Endodermal cell (in vitro differentiated cells): ENCODE results near the gene FAIM2. TPM values are rescaled to one million over a fixed set of nuclear protein-coding genes. Genes with fewer than 3 reads are reported as not detected.

ENCODE experiments used
- DNase-seq: peaks from one replicate; pipeline ENCODE4 v3.0.0-alpha.2; 2017
- H3K27ac ChIP-seq: 2 replicates; pipeline ENCODE4 v1.5.1; 2013; ENCODE audit warnings: mild to moderate bottlenecking, low read depth, low read length, moderate library complexity
- H3K27me3 ChIP-seq: 2 replicates; pipeline ENCODE4 v1.6.1; 2013; ENCODE audit warnings: mild to moderate bottlenecking, low read length, moderate library complexity; ENCODE audit not compliant: insufficient read depth, control insufficient read depth, poor library complexity, severe bottlenecking
- H3K36me3 ChIP-seq: 2 replicates; pipeline ENCODE4 v1.7.0; 2013; ENCODE audit warnings: mild to moderate bottlenecking, low read length, moderate library complexity; ENCODE audit not compliant: control insufficient read depth, insufficient read depth
- H3K4me1 ChIP-seq: one replicate; pipeline ENCODE4 v1.7.0; 2013; ENCODE audit warnings: low read length; ENCODE audit not compliant: control insufficient read depth, insufficient read depth
- H3K4me3 ChIP-seq: 2 replicates; pipeline ENCODE4 v1.5.1; 2013; ENCODE audit warnings: mild to moderate bottlenecking, low read length, moderate library complexity
- H3K9ac ChIP-seq: 2 replicates; pipeline ENCODE4 v1.6.1; 2013; ENCODE audit warnings: mild to moderate bottlenecking, low read length, moderate library complexity; ENCODE audit not compliant: poor library complexity, severe bottlenecking; ENCODE audit errors: extremely low read depth
- H3K9me3 ChIP-seq: 2 replicates; pipeline ENCODE4 v1.6.1; 2013; ENCODE audit warnings: mild to moderate bottlenecking, low read length, moderate library complexity; ENCODE audit not compliant: control insufficient read depth
- H3K27ac Mint-ChIP-seq: 2 replicates; pipeline ENCODE4 v1.8.0; 2020; ENCODE audit warnings: mixed read lengths
- H3K27me3 Mint-ChIP-seq: 2 replicates; pipeline ENCODE4 v1.8.0; 2021; ENCODE audit warnings: mild to moderate bottlenecking, mixed read lengths; ENCODE audit not compliant: insufficient read depth
- H3K36me3 Mint-ChIP-seq: 2 replicates; pipeline ENCODE4 v1.8.0; 2020; ENCODE audit warnings: low read depth, mixed read lengths
- H3K4me1 Mint-ChIP-seq: 2 replicates; pipeline ENCODE4 v1.8.0; 2020; ENCODE audit warnings: mixed read lengths
- H3K4me3 Mint-ChIP-seq: 2 replicates; pipeline ENCODE4 v1.8.0; 2020; ENCODE audit warnings: mild to moderate bottlenecking, moderate library complexity, mixed read lengths
- H3K9me3 Mint-ChIP-seq: 2 replicates; pipeline ENCODE4 v1.8.0; 2020; ENCODE audit warnings: mild to moderate bottlenecking, mixed read lengths
- WGBS, 2 experiments: methylation state at CpG; one replicate each; pipeline versions ENCODE4 v1.1.5 to v1.1.7; 2013; ENCODE audit warnings: missing lambda C conversion rate in 2 of 2, mixed read lengths in 1 of 2; ENCODE audit not compliant: insufficient coverage in 1 of 2, insufficient read length in 1 of 2; 5-methylcytosine and 5-hydroxymethylcytosine counted together
- total RNA-seq, 2 donors: library from RNA; stranded (reverse); fragmentation: NEBNext Ultra II Directional in 1 of 2; extraction: Animal tissue kit (Norgen Biotek cat#: 25700) in 1 of 2; gene quantifications; 2 replicates in 1 of 2; 3 replicates in 1 of 2; pipeline ENCODE4 v1.2.1, GENCODE V29; 2021
- TF ChIP-seq, protein P1 (sequence below): fragments of 200-600 bp; sonication (generic); conservative IDR thresholded peaks from 2 replicates; pipeline ENCODE4 v1.5.0; 2021; ENCODE audit warnings: antibody characterized with exemption, mild to moderate bottlenecking

FAIM2 gene
- total RNA-seq, 2 donors from 2014 or later, result not detected

DNA sequence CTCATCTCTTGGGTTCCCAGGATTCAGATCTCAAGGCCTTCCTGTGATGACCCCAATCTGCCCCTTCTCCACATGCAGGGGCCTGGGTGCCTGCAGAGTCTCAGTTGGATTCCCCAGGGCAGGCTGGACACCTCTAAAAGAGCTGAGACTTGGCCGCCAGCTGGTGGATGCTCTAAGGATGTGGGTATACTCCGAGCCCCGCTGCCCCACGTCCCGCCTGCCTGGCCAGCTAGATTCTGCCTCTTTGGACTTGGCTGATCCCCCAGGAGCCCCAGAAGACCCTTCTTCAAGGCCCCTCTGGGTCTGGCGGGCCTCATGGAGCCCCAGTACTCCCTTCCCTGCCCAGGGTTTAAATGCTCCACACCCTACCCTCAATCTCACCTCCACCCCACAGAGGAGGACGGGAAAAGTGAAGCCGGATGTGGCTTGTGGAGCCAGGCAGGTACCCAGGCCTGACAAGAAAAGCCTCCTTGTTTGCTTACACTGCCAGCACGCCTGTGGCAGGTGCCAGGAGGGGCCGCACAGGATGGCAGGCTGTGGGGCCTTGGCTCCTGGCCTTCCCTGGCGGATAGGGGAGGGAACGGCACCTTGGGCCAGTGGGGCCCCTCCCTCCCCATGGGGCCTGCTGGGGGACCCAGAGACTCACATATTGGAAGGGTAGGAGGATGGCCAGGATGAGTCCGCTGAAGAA, 15.1 kb downstream of the FAIM2 start:
- no peak overlapping the region for H3K9ac ChIP-seq
- H3K4me1 ChIP-seq, result peaks cover 4% of the 10 kb centered on the region
- H3K27ac ChIP-seq, result no peak overlapping the region
- Mint-ChIP-seq H3K27ac (no peak overlapping the region), H3K4me3 (no peak overlapping the region), H3K9me3 (no peaks in the 10 kb centered on the region), H3K27me3 (peaks cover 26% of the 10 kb centered on the region), H3K36me3 (no peaks in the 10 kb centered on the region), H3K4me1 (peaks cover 33% of the 10 kb centered on the region)
- peak; percentile 46 for DNase-seq
- H3K4me3 ChIP-seq, result no peak overlapping the region
- H3K36me3 ChIP-seq, result no peaks in the 10 kb centered on the region
- no peaks in the 10 kb centered on the region for H3K27me3 ChIP-seq
- 83 to 94% methylated on average over 7 to 13 of the region's 13 CpGs for WGBS, 2 experiments
- H3K9me3 ChIP-seq, result no peaks in the 10 kb centered on the region
- TF ChIP-seq, protein P1, sequence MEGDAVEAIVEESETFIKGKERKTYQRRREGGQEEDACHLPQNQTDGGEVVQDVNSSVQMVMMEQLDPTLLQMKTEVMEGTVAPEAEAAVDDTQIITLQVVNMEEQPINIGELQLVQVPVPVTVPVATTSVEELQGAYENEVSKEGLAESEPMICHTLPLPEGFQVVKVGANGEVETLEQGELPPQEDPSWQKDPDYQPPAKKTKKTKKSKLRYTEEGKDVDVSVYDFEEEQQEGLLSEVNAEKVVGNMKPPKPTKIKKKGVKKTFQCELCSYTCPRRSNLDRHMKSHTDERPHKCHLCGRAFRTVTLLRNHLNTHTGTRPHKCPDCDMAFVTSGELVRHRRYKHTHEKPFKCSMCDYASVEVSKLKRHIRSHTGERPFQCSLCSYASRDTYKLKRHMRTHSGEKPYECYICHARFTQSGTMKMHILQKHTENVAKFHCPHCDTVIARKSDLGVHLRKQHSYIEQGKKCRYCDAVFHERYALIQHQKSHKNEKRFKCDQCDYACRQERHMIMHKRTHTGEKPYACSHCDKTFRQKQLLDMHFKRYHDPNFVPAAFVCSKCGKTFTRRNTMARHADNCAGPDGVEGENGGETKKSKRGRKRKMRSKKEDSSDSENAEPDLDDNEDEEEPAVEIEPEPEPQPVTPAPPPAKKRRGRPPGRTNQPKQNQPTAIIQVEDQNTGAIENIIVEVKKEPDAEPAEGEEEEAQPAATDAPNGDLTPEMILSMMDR, result no peak

DNA sequence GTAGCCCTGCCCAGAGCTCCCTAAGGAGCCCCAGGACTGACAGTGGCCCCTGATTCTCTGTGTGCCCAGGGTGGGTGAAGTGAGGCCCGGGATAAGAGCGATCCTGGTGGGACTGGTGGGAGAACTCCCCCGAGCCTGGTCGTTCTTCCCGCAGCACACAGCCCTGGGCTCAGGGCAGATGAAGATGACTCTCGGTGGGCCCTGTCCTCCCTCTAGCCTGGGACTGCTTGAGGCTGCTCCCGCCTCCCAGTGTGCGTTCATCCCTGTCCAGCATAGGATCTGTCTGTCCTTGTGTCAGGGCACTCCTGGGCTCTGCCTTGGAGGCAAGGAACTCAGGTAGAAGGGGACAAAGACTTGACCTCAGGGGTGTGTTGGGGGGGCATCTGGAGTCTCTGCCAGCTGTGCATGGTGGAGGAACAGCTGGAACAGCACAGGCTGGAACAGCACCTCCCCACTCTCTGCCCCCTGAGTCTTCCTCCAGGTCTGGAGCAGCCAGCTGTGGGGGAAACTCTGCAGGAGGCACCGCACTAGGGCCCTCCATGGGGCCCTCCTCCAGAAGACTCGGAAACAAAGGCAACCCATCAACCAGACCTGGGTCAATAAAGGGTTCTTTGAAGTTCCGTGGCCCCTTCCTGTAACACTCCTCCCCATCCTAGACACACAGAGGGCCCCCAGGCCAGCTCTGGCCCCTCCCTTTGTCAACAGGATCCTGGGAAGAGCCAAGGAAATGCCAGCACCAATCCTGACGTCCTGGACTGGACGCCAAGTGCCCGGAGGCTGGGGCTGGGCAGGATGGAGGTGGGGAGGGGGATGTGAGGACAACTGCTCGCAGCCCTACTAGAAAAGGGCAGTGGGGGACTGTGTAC, 15.9 kb downstream of the FAIM2 start:
- Mint-ChIP-seq H3K27me3 (peaks cover 23% of the 10 kb centered on the region), H3K4me3 (no peak overlapping the region), H3K27ac (no peak overlapping the region), H3K36me3 (no peaks in the 10 kb centered on the region), H3K4me1 (peaks cover 41% of the 10 kb centered on the region), H3K9me3 (no peaks in the 10 kb centered on the region)
- peak; percentile 58 for DNase-seq
- TF ChIP-seq, protein P1, result no peak
- no peaks in the 10 kb centered on the region for H3K9me3 ChIP-seq
- no peaks in the 10 kb centered on the region for H3K27me3 ChIP-seq
- H3K27ac ChIP-seq, result no peak overlapping the region
- H3K9ac ChIP-seq, result no peak overlapping the region
- no peaks in the 10 kb centered on the region for H3K36me3 ChIP-seq
- 75 to 78% methylated on average over 8 to 15 of the region's 15 CpGs for WGBS, 2 experiments
- H3K4me1 ChIP-seq, result peaks cover 11% of the 10 kb centered on the region
- H3K4me3 ChIP-seq, result no peak overlapping the region

GRCh38 chr12:49887091-49887490, 16.6 kb downstream of the FAIM2 start:
- Mint-ChIP-seq H3K4me3 (no peak overlapping the region), H3K27ac (no peak overlapping the region), H3K36me3 (no peaks in the 10 kb centered on the region), H3K9me3 (no peaks in the 10 kb centered on the region), H3K27me3 (peaks cover 17% of the 10 kb centered on the region), H3K4me1 (peaks cover 44% of the 10 kb centered on the region)
- Histone ChIP-seq H3K27me3 (no peaks in the 10 kb centered on the region), H3K4me3 (no peak overlapping the region), H3K36me3 (no peaks in the 10 kb centered on the region), H3K27ac (no peak overlapping the region), H3K4me1 (peaks cover 17% of the 10 kb centered on the region), H3K9me3 (no peaks in the 10 kb centered on the region), H3K9ac (no peak overlapping the region)
- WGBS, 2 experiments, result 91 to 94% methylated on average over 7 to 9 of the region's 9 CpGs
- DNase-seq, result peak; percentile 55
- TF ChIP-seq, protein P1, result no peak
